Hepatocyte (in vitro differentiated cells): ENCODE results near the gene OR52A1. TPM values are rescaled to one million over a fixed set of nuclear protein-coding genes. Genes with fewer than 3 reads are reported as not detected.

ENCODE experiments used
- DNase-seq: peaks from one replicate; pipeline ENCODE4 v3.0.0-alpha.2; 2016; ENCODE audit warnings: low spot score
- H2AFZ ChIP-seq: fragments of 200-600 bp; sonication (generic); 2 replicates; pipeline ENCODE4 v1.6.0; 2016; ENCODE audit warnings: antibody characterized with exemption, mild to moderate bottlenecking
- H3K27ac ChIP-seq: fragments of 200-600 bp; sonication (generic); 2 replicates; pipeline ENCODE4 v1.5.1; 2016; ENCODE audit warnings: mild to moderate bottlenecking
- H3K27me3 ChIP-seq: fragments of 200-600 bp; sonication (generic); 2 replicates; pipeline ENCODE4 v1.6.1; 2016
- H3K36me3 ChIP-seq: fragments of 200-600 bp; sonication (generic); replicated peaks from 2 replicates; pipeline ENCODE4 v1.5.1; 2016; ENCODE audit warnings: low read depth; ENCODE audit not compliant: insufficient read depth
- H3K4me1 ChIP-seq: fragments of 200-600 bp; sonication (generic); 2 replicates; pipeline ENCODE4 v1.5.1; 2016; ENCODE audit warnings: mild to moderate bottlenecking, moderate library complexity; ENCODE audit not compliant: insufficient read depth
- H3K4me2 ChIP-seq: fragments of 200-600 bp; sonication (generic); 2 replicates; pipeline ENCODE4 v1.6.0; 2016
- H3K4me3 ChIP-seq: fragments of 200-600 bp; sonication (generic); 2 replicates; pipeline ENCODE4 v1.5.1; 2016; ENCODE audit warnings: mild to moderate bottlenecking
- H3K79me2 ChIP-seq: fragments of 200-600 bp; sonication (generic); 2 replicates; pipeline ENCODE4 v1.6.0; 2017; ENCODE audit warnings: mild to moderate bottlenecking
- H3K9me2 ChIP-seq: fragments of 200-600 bp; sonication (generic); replicated peaks from 2 replicates; pipeline ENCODE4 v1.6.0; 2017; ENCODE audit warnings: mild to moderate bottlenecking; ENCODE audit not compliant: insufficient read depth
- H3K9me3 ChIP-seq: fragments of 200-600 bp; sonication (generic); 2 replicates; pipeline ENCODE4 v1.5.1; 2016; ENCODE audit warnings: low read depth, mild to moderate bottlenecking
- H4K20me1 ChIP-seq: fragments of 200-600 bp; sonication (generic); 2 replicates; pipeline ENCODE4 v1.6.0; 2016; ENCODE audit warnings: mild to moderate bottlenecking; ENCODE audit not compliant: insufficient read depth, poor library complexity, severe bottlenecking
- EZH2 ChIP-seq: fragments of 200-600 bp; sonication (generic); IDR thresholded peaks from 2 replicates; pipeline ENCODE4 v1.6.1; 2016; ENCODE audit warnings: antibody characterized with exemption, mild to moderate bottlenecking, borderline replicate concordance
- EZH2phosphoT487 ChIP-seq: fragments of 200-600 bp; sonication (generic); IDR thresholded peaks from one replicate; pipeline ENCODE4 v1.6.1; 2018; ENCODE audit warnings: antibody characterized with exemption, mild to moderate bottlenecking, low read depth, moderate library complexity; ENCODE audit not compliant: unreplicated experiment, severe bottlenecking
- WGBS: methylation state at CpG from one replicate; pipeline ENCODE4 v1.1.6; 2016; ENCODE audit warnings: low lambda C conversion rate; ENCODE audit errors: missing lambda C conversion rate; 5-methylcytosine and 5-hydroxymethylcytosine counted together
- polyA plus RNA-seq: library from polyadenylated mRNA; unstranded; fragments of >200 nt; fragmentation: Nextera tagmentation; extraction: Ambion mirVana; gene quantifications from 2 replicates; pipeline ENCODE4 v1.2.1, GENCODE V29; 2016
- total RNA-seq: library from RNA; depleted of rRNA; stranded (reverse); fragments of >200 nt; gene quantifications from 2 replicates; pipeline ENCODE4 v1.2.3, GENCODE V29; 2014
- TF ChIP-seq, protein P1 (sequence below): fragments of 200-600 bp; sonication (generic); IDR thresholded peaks from 2 replicates; pipeline ENCODE4 v1.5.1; 2016; ENCODE audit warnings: antibody characterized with exemption, mild to moderate bottlenecking; ENCODE audit not compliant: poor library complexity

The OR52A1 gene
- total and polyA plus RNA-seq, 2 experiments from 2014 or later, result not detected

DNA sequence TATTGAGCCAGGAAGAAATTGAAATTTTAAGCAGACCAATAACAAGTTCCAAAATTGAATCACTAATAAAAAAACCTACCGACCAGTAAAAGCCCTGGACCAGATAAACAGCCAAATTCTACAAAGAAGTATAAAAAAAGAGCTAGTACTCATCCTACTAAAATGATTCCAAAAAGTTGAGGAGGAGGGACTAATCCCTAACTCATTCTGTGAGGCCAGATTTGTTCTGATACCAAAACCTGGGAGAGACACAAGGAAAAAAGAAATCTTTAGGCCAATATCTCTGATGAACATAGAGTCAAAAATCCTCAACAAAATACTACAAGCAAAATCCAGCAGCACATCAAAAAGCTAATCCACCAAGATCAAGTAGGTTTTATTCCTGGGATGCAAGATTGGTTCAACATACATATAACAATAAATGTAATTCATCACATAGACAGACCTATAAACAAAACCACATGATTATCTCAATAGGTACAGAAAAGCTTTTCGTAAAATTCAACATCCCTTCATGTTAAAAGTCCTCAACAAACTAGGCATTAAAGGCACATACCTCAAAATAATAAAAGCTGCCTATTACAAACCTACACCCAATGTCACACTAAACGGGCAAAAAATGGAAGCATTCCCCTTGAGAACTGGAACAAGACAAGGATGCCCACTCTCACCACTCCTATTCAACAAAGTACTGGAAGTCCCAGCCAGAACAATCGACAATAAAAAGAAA is 29.5 kb downstream of the OR52A1 start:
- Histone ChIP-seq H3K36me3 (no peaks in the 10 kb centered on the region), H3K4me2 (no peak overlapping the region), H3K79me2 (no peaks in the 10 kb centered on the region), H3K4me3 (no peak overlapping the region), H3K27ac (no peak overlapping the region), H3K27me3 (peaks cover 6% of the 10 kb centered on the region), H3K4me1 (no peaks in the 10 kb centered on the region), H2AFZ (no peak overlapping the region), H3K9me3 (no peaks in the 10 kb centered on the region), H3K9me2 (no peaks in the 10 kb centered on the region), H4K20me1 (no peaks in the 10 kb centered on the region)
- WGBS, result 66% methylated on average over 4 of the region's 4 CpGs
- TF ChIP-seq EZH2phosphoT487 (no peak), EZH2 (no peak)
- TF ChIP-seq, protein P1, sequence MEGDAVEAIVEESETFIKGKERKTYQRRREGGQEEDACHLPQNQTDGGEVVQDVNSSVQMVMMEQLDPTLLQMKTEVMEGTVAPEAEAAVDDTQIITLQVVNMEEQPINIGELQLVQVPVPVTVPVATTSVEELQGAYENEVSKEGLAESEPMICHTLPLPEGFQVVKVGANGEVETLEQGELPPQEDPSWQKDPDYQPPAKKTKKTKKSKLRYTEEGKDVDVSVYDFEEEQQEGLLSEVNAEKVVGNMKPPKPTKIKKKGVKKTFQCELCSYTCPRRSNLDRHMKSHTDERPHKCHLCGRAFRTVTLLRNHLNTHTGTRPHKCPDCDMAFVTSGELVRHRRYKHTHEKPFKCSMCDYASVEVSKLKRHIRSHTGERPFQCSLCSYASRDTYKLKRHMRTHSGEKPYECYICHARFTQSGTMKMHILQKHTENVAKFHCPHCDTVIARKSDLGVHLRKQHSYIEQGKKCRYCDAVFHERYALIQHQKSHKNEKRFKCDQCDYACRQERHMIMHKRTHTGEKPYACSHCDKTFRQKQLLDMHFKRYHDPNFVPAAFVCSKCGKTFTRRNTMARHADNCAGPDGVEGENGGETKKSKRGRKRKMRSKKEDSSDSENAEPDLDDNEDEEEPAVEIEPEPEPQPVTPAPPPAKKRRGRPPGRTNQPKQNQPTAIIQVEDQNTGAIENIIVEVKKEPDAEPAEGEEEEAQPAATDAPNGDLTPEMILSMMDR, result no peak
- no peak for DNase-seq

DNA sequence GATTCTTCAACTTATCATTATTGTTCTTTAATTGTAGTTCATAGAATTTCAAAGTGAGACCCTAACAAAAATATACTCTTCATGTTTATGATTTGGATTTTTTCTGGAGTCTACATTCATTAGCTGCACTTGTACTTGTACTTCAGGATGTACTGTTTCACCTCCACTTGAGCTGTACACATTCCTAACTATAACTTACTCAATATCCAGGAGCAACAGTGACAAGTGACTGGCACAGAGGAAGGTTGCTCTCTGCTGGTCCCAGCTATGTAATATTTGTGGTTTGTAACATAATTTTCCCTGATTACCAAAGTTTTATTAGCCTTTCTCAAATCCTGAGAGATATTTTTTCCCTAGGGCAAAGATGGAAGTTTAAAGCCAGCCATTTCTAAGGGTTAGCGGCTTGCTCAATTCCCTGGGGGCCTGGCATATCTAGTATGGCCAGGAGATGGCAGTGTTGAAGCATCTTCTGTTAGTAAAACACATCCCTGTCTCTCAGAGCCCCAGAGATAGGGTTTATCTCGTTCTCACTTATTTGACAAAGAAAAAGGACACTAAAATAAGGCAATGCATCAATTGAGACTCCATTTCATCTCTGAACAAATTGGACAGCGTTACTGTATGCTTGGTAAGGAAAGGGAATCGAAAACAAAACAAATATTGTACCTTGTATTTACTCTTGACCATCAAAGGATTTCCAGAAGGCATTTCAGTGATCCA is 30.6 kb downstream of the OR52A1 start:
- H3K79me2 ChIP-seq, result no peaks in the 10 kb centered on the region
- no peak overlapping the region for H3K27ac ChIP-seq
- peak; percentile 84 for DNase-seq
- no peaks in the 10 kb centered on the region for H3K36me3 ChIP-seq
- H3K4me2 ChIP-seq, result no peak overlapping the region
- no peak overlapping the region for H2AFZ ChIP-seq
- no peaks in the 10 kb centered on the region for H3K4me1 ChIP-seq
- H3K4me3 ChIP-seq, result no peak overlapping the region
- H3K9me2 ChIP-seq, result no peaks in the 10 kb centered on the region
- no peaks in the 10 kb centered on the region for H4K20me1 ChIP-seq
- 2% methylated on average over 4 of the region's 4 CpGs for WGBS
- TF ChIP-seq, protein P1, result peak; percentile 96
- TF ChIP-seq EZH2, result no peak
- H3K27me3 ChIP-seq, result peaks cover 6% of the 10 kb centered on the region
- no peaks in the 10 kb centered on the region for H3K9me3 ChIP-seq

DNA sequence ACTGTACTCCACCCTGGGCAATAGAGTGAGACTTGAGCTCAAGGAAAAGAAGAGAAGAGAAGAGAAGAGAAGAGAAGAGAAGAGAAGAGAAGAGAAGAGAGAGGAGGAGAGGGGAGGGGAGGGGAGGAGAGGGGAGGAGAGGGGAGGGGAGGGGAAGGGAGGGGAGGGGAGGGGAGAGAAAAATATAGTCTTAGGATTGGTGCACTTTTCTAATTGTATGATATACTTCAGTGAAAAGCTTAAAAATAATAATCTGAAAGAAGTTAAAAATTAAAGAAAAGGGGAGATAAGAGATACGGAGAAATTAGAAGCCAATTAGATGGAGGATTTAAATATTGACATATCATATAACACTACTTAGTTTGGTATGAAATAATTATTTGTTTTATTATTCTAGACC is 35.7 kb downstream of the OR52A1 start:
- Histone ChIP-seq H3K9me3 (no peaks in the 10 kb centered on the region), H4K20me1 (no peaks in the 10 kb centered on the region), H3K27me3 (peaks cover 6% of the 10 kb centered on the region), H3K27ac (no peak overlapping the region), H3K9me2 (no peaks in the 10 kb centered on the region), H3K4me3 (no peak overlapping the region), H3K4me2 (no peak overlapping the region), H3K4me1 (no peaks in the 10 kb centered on the region), H3K79me2 (no peaks in the 10 kb centered on the region), H2AFZ (no peak overlapping the region), H3K36me3 (no peaks in the 10 kb centered on the region)
- DNase-seq, result no peak
- TF ChIP-seq EZH2phosphoT487, result no peak
- 81% methylated on average over 1 of the region's 1 CpG for WGBS

DNA sequence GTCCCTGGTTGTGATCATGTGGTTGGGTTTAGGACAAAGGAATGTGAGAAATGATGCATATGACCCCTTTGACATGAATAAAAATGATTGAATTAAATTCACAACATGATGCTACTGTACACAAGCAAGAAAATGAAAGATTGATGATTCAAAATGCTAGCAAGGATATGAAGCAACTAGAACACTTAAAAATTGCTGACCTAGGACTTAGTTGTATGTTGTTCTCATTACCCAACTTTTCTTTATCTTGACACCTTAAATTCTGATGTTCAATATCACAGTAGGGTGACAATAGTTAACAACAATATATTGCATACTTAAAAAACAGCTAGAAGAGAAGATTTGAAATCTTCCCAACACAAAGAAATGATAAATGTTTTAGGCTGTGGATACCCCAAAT is 37.0 kb downstream of the OR52A1 start:
- H3K9me3 ChIP-seq, result no peaks in the 10 kb centered on the region
- TF ChIP-seq, protein P1, result no peak
- no peak for TF ChIP-seq EZH2
- no peak for TF ChIP-seq EZH2phosphoT487
- no peaks in the 10 kb centered on the region for H3K36me3 ChIP-seq
- no peaks in the 10 kb centered on the region for H3K9me2 ChIP-seq
- no peak overlapping the region for H3K27ac ChIP-seq
- H4K20me1 ChIP-seq, result no peaks in the 10 kb centered on the region
- no peaks in the 10 kb centered on the region for H3K79me2 ChIP-seq
- DNase-seq, result no peak
- H3K4me3 ChIP-seq, result no peak overlapping the region
- H2AFZ ChIP-seq, result no peak overlapping the region
- no peak overlapping the region for H3K4me2 ChIP-seq
- H3K4me1 ChIP-seq, result no peaks in the 10 kb centered on the region
- H3K27me3 ChIP-seq, result no peaks in the 10 kb centered on the region
